GM18505 (cell line): ENCODE results near the gene MNAT1.
"Not testable (repeated sequence)": the region's sequence is repeated elsewhere in the genome, so short reads cannot be mapped to it uniquely, and the experiment has no call there.

ENCODE experiments used
- ATAC-seq: cut with Tn5 transposase; IDR thresholded peaks from one replicate; pipeline ENCODE4 v1.9.1; 2021; ENCODE audit not compliant: unreplicated experiment
- POLR2A ChIP-seq: IDR thresholded peaks from 4 replicates; pipeline ENCODE4 v1.6.1; 2011; ENCODE audit warnings: borderline replicate concordance; ENCODE audit not compliant: insufficient read depth, insufficient read length; ENCODE audit errors: extremely low read depth

The MNAT1 gene

GRCh38 chr14:60856111-60856510 lies 121.5 kb downstream of the MNAT1 start:
- no peak for TF ChIP-seq POLR2A
- no peak for ATAC-seq

- no peak for TF ChIP-seq POLR2A
- ATAC-seq: no peak
These were observed 125.0 kb downstream of the MNAT1 start for GRCh38 chr14:60859525-60859924.

- no peak for TF ChIP-seq POLR2A
- no peak for ATAC-seq
These were observed 127.1 kb downstream of the MNAT1 start for GRCh38 chr14:60861545-60862140.

- ATAC-seq: no peak
- TF ChIP-seq POLR2A: no peak
These were observed 127.7 kb downstream of the MNAT1 start for GRCh38 chr14:60862283-60862682.

GRCh38 chr14:60863249-60863648 lies 128.7 kb downstream of the MNAT1 start:
- no peak for ATAC-seq

GRCh38 chr14:60865378-60866127 lies 131.0 kb downstream of the MNAT1 start:
- TF ChIP-seq POLR2A: no peak
- ATAC-seq: no peak

More at GRCh38 chr14:60863249-60863648, 128.7 kb downstream of the MNAT1 start:
- no peak for TF ChIP-seq POLR2A

- TF ChIP-seq POLR2A: no peak
- no peak for ATAC-seq
These were observed 133.1 kb downstream of the MNAT1 start for GRCh38 chr14:60867503-60868172.

- no peak for TF ChIP-seq POLR2A
- no peak for ATAC-seq
These were observed 143.6 kb downstream of the MNAT1 start for GRCh38 chr14:60878121-60878520.

GRCh38 chr14:60878536-60878935 lies 144.0 kb downstream of the MNAT1 start:
- no peak for TF ChIP-seq POLR2A
- no peak for ATAC-seq

- ATAC-seq: no peak
- no peak for TF ChIP-seq POLR2A
These were observed 147.7 kb downstream of the MNAT1 start for GRCh38 chr14:60882219-60882618.

- no peak for TF ChIP-seq POLR2A
- no peak for ATAC-seq
These were observed 149.6 kb downstream of the MNAT1 start for GRCh38 chr14:60884134-60884533.

- ATAC-seq: not testable (repeated sequence)
These were observed 156.1 kb downstream of the MNAT1 start for GRCh38 chr14:60890636-60891035.

GRCh38 chr14:60893911-60894310 lies 159.3 kb downstream of the MNAT1 start:
- no peak for TF ChIP-seq POLR2A
- no peak for ATAC-seq

GRCh38 chr14:60904381-60904780 lies 169.8 kb downstream of the MNAT1 start:
- no peak for TF ChIP-seq POLR2A
- no peak for ATAC-seq
